GM18498 (cell line): ENCODE results near the gene STAT3.

Source experiments
- ATAC-seq: cut with Tn5 transposase; IDR thresholded peaks from one replicate; pipeline ENCODE4 v1.9.1; 2021; ENCODE audit warnings: mild to moderate bottlenecking, moderate library complexity; ENCODE audit not compliant: unreplicated experiment

Gene STAT3

GRCh38 chr17:42354956-42355843 lies 33.0 kb downstream of the STAT3 start:
- ATAC-seq, result no peak

DNA sequence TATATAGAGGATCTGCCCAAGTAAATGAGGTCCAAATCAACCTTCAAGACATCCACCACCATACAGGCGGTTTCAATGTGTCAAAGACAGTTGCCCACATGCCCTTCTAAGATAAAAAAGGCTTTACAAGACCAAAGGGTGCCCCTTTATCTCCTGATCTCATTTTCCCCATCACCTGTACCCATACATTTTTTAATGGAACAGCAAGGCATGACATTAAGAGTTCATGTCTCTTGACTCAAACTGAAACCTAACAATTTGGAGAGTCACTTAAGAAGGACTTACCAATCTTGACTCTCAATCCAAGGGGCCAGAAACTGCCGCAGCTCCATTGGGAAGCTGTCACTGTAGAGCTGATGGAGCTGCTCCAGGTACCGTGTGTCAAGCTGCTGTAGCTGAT lies 40.1 kb downstream of the STAT3 start:
- ATAC-seq, result no peak

GRCh38 chr17:42347606-42348005 lies 40.6 kb downstream of the STAT3 start:
- ATAC-seq, result no peak

DNA sequence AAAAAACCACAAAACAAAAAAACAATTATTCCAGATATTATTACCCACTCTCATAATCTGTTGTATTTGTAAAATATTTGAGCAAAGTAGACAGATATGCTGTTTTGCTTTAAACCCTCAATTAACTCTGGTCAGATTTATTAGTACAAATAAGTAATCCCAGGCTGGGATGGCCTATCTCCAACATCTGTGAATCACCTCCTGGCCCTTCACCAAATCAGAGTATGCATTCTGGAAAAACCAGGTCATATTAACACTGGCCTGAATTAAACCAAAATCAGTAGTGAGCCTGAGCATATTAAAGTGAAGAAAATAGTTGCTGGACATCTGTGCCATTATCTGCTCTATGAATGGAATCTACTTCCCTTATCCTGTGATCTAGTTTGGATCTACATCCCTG lies 41.0 kb downstream of the STAT3 start:
- no peak for ATAC-seq

GRCh38 chr17:42346481-42346880 lies 41.8 kb downstream of the STAT3 start:
- ATAC-seq, result no peak

- ATAC-seq, result no peak
Observed at GRCh38 chr17:42345396-42346073, 42.7 kb downstream of the STAT3 start.

- peak; percentile 52 for ATAC-seq
Observed at GRCh38 chr17:42342242-42343008, 45.8 kb downstream of the STAT3 start.

DNA sequence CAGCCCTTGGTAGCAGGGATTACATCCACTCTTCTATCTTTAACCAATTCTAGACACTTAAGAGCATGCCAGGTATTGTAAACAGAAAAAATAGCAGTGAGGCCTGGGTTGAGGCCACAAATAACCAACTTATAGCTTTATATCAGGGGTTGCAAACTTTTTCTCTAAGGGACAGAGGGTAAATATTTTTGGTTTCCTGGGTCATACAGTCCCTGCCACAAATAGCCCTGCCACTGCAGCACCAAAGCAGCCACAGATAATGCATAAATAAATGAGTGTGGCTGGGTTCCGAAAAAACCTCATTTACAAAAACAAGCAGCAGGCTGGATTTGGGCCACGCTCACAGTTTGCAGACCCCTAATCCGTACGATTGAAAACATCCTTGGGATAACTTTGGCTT lies 46.7 kb downstream of the STAT3 start:
- no peak for ATAC-seq

DNA sequence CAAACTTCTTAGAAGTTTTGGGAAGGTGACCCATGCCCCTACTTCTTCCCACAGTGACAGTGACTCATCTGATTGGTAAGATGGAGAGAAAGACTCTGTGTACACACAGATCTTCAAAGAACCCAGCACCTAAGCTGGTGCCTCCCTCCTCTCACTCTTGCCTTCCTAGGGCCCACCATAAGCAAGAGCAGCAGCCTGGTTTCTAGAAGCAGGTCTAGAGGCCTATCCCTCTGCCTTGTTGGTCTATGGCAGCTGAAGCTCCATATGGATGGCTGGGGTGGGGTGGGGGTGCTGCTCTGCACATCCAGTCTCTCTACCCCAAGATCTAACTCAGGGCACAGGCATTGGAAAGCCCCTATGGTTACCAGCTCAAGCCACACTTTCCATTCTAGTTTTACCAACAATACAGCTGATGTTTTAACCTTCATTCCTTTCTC lies 47.5 kb downstream of the STAT3 start:
- ATAC-seq, result no peak

DNA sequence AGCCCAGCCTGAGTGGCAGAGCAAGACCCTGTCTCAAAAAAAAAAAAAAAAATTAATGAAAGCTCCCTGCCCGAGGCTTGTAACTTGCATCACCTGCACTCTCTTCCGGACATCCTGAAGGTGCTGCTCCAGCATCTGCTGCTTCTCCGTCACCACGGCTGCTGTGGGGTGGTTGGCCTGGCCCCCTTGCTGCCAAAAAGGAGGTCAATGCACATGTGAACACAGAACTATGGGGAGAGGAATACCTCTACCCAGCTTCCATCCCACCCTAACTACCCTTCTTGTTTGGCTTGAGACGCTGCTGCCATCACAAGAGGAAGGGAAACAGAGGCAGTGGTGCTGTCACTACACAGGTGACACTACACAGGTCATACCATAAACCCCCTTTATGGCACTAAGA lies 49.0 kb downstream of the STAT3 start:
- ATAC-seq, result no peak

DNA sequence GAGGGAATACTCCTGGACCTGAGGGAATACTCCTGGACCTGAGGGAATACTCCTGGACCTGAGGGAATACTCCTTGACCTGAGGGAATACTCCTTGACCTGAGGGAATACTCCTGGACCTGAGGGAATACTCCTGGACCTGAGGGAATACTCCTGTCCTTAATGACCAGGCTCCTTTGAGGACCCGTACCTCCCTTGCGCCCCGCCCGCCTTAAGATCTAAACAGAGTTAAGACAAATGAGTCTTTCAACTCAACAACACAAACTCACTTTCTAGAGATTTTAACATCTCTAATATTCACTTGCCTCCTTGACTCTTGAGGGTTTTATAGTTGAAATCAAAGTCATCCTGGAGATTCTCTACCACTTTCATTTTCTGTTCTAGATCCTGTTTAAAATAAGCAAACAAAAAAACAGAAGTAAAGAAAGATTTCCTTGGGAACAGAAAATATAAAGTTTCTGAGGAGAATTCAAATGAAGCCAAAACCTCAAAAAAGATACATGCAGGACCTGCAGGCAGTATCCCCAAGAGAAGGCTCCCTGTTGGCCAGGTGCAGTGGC lies 49.7 kb downstream of the STAT3 start:
- no peak for ATAC-seq

- ATAC-seq, result peak; percentile 51
Observed at GRCh38 chr17:42337442-42337841, 50.8 kb downstream of the STAT3 start.

GRCh38 chr17:42334677-42335076 lies 53.6 kb downstream of the STAT3 start:
- ATAC-seq, result no peak

GRCh38 chr17:42333053-42333452 lies 55.2 kb downstream of the STAT3 start:
- ATAC-seq, result peak; percentile 49

GRCh38 chr17:42329025-42329976 lies 58.9 kb downstream of the STAT3 start:
- no peak for ATAC-seq

- no peak for ATAC-seq
Observed at GRCh38 chr17:42325026-42325425, 63.2 kb downstream of the STAT3 start.

GRCh38 chr17:42323268-42323773 lies 64.9 kb downstream of the STAT3 start:
- no peak for ATAC-seq

DNA sequence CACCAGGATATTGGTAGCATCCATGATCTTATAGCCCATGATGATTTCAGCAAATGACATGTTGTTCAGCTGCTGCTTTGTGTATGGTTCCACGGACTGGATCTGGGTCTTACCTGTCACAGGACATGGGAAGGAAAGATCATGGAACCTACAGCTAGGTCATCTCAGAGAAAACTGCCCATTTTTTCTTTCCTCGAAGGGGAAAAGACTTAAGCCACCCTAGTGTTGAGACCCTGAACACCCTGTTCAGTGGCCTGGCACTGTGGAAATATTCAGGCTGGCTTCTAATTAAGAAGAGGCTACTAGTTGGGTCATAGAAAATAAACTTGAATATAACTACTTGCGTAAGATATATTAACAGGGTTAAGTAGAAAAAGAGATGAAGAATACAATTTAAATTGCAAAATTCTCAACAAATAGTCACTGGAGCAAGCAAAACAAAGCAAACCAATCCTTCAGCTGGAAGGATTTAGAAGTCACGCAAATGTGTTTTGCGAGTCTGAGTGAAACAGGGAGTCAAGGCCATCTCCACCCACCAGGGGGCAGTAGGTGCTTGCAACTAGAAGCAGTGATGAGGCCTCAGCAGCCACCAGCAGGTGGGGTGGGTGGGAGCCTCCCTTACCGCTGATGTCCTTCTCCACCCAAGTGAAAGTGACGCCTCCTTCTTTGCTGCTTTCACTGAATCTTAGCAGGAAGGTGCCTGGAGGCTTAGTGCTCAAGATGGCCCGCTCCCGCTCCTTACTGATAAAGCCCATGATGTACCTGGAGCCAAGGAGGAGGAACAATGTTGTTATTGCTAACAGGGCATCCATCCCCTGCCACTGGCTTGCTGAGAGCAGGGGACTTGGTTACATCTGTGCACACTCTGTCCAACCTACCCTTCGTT lies 65.6 kb downstream of the STAT3 start:
- peak; percentile 63 for ATAC-seq

DNA sequence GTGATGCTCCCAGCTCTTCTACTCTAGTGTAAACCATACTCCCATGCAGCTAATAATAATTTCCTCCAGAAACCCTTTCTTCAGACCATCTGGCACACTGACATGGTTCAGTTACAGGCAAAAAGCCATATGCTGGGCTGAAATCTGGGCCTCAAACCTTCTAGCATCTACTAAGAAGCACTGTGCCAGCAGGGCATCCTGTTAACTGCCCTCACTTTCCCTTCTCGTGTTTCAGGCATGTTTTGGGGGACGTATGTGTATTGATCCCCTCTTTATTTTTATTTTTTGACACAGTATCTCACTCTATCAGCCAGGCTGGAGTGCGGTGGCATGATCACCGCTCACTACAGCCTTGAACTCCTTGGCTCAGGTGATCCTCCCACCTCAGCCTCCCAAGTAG lies 66.7 kb downstream of the STAT3 start:
- ATAC-seq, result no peak
